Lung (tissue), 12 donors: Measurements from ENCODE around the gene LURAP1L. TPM values are rescaled to one million over a fixed set of nuclear protein-coding genes. Genes with fewer than 3 reads are reported as not detected.

Experiments used
- ATAC-seq: fragments of 200-7000 bp; cut with Tn5 transposase; one replicate; pipeline ENCODE4 v1.9.1; 2020; ENCODE audit warnings: moderate number of reproducible peaks; ENCODE audit not compliant: insufficient read depth, low FRiP score
- DNase-seq, 3 donors: peaks; one replicate each; pipeline ENCODE4 v3.0.0-alpha.2; 2013 to 2017
- H3K27ac ChIP-seq, 2 donors: one replicate each; pipeline ENCODE4 v1.5.1; 2013; ENCODE audit warnings: mild to moderate bottlenecking in 2 of 2, moderate library complexity in 2 of 2, control low read depth in 1 of 2, inconsistent platforms in 1 of 2, low read depth in 1 of 2, low read length in 1 of 2
- H3K27me3 ChIP-seq, 3 donors: one replicate each; pipeline ENCODE4 v1.5.1; 2013; ENCODE audit warnings: low read length in 2 of 3; ENCODE audit not compliant: control insufficient read depth in 3 of 3, insufficient read depth in 3 of 3
- H3K36me3 ChIP-seq, 4 donors: one replicate each; pipeline ENCODE4 v1.5.1; 2013; ENCODE audit warnings: low read length in 4 of 4, mild to moderate bottlenecking in 1 of 4, moderate library complexity in 1 of 4; ENCODE audit not compliant: control insufficient read depth in 4 of 4, insufficient read depth in 4 of 4
- H3K4me1 ChIP-seq, 5 donors: one replicate each; pipeline ENCODE4 v1.5.1; 2013; ENCODE audit warnings: low read length in 5 of 5, mild to moderate bottlenecking in 2 of 5, moderate library complexity in 1 of 5; ENCODE audit not compliant: control insufficient read depth in 5 of 5, insufficient read depth in 5 of 5
- H3K4me3 ChIP-seq: one replicate; pipeline ENCODE4 v1.5.1; 2013; ENCODE audit warnings: mild to moderate bottlenecking, control low read depth, moderate library complexity
- H3K9ac ChIP-seq, 2 donors: one replicate each; pipeline ENCODE4 v1.5.1; 2013; ENCODE audit warnings: low read length in 2 of 2, control low read depth in 1 of 2; ENCODE audit not compliant: insufficient read depth in 1 of 2
- H3K9me3 ChIP-seq, 4 donors: one replicate each; pipeline ENCODE4 v1.5.1; 2013; ENCODE audit warnings: low read length in 3 of 4, mild to moderate bottlenecking in 1 of 4, moderate library complexity in 1 of 4; ENCODE audit not compliant: control insufficient read depth in 4 of 4, insufficient read depth in 3 of 4
- WGBS, 2 donors: extraction: QIAGEN DNeasy Blood & Tissue Kit; methylation state at CpG; one replicate each; pipeline ENCODE4 v1.1.7; 2013; 5-methylcytosine and 5-hydroxymethylcytosine counted together
- polyA plus RNA-seq, 2 donors: library from polyadenylated mRNA; stranded (reverse); fragments of 200-250 nt; gene quantifications; one replicate each; pipeline ENCODE4 v1.2.1, GENCODE V29; 2013
- total RNA-seq, 2 donors: library from RNA; depleted of rRNA in 1 of 2; stranded (reverse); fragments of >200 nt in 1 of 2; gene quantifications; one replicate each; pipeline ENCODE4 v1.2.1, GENCODE V29; 2014 to 2021
- TF ChIP-seq, protein P1 (sequence below): IDR thresholded peaks from 2 replicates; pipeline ENCODE4 v1.5.1; 2012; ENCODE audit warnings: mild to moderate bottlenecking; ENCODE audit errors: control extremely low read depth, extremely low read depth
- donor health status: control.
- donor health status: control.
- donor health status: Bipolar disorder and iron deficiency.
- donor health status: healthy.
- donor health status: DM: yes; HTN: yes; CAD: no.

LURAP1L gene
- total and polyA plus RNA-seq, 4 donors, result 24.9 to 104 (median 30.1) TPM

DNA sequence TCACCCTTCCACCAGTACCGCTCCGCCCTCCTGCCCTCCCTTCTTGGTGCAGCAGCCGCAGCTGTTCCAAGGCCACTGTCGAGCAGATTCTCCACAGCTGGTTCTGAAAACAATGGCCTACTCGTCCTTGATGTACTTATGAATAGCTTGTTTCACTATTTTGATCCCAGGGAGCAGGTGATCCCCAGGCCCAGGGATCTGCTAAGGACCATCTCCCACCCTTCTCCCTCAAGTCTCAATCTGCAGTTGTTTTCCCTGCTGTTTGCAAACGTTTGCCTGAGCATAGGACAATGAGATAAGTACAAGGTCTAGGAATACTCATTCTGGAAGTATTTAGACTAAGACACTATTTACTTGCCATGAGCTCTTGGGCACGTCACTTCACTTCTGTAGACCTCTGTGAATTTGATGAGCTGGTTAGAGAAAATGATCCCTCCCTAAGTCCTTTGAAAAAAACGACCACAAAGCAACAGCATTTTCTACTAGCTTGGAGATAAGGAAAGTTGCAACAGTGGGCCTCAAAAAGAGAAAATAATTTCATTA lies 1.8 kb downstream of the LURAP1L start:
- TF ChIP-seq, protein P1, sequence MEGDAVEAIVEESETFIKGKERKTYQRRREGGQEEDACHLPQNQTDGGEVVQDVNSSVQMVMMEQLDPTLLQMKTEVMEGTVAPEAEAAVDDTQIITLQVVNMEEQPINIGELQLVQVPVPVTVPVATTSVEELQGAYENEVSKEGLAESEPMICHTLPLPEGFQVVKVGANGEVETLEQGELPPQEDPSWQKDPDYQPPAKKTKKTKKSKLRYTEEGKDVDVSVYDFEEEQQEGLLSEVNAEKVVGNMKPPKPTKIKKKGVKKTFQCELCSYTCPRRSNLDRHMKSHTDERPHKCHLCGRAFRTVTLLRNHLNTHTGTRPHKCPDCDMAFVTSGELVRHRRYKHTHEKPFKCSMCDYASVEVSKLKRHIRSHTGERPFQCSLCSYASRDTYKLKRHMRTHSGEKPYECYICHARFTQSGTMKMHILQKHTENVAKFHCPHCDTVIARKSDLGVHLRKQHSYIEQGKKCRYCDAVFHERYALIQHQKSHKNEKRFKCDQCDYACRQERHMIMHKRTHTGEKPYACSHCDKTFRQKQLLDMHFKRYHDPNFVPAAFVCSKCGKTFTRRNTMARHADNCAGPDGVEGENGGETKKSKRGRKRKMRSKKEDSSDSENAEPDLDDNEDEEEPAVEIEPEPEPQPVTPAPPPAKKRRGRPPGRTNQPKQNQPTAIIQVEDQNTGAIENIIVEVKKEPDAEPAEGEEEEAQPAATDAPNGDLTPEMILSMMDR, result no peak
- Histone ChIP-seq H3K9ac (peak overlapping the region; percentile 74 to 99), H3K4me1 (peaks cover 0 to 46% (median 2%) of the 10 kb centered on the region in 5 donors), H3K36me3 (peaks cover 0 to 47% (median 18%) of the 10 kb centered on the region in 4 donors), H3K27me3 (no peaks in the 10 kb centered on the region), H3K4me3 (peak overlapping the region; percentile 74), H3K9me3 (peaks cover 0 to 2% (median 0%) of the 10 kb centered on the region in 4 donors), H3K27ac (peak overlapping the region; percentile 41 to 94)
- DNase-seq (peak; percentile 93 to 98 (median 96)), ATAC-seq (no peak)
- 11% methylated on average over 8 of the region's 8 CpGs for WGBS, 2 donors

DNA sequence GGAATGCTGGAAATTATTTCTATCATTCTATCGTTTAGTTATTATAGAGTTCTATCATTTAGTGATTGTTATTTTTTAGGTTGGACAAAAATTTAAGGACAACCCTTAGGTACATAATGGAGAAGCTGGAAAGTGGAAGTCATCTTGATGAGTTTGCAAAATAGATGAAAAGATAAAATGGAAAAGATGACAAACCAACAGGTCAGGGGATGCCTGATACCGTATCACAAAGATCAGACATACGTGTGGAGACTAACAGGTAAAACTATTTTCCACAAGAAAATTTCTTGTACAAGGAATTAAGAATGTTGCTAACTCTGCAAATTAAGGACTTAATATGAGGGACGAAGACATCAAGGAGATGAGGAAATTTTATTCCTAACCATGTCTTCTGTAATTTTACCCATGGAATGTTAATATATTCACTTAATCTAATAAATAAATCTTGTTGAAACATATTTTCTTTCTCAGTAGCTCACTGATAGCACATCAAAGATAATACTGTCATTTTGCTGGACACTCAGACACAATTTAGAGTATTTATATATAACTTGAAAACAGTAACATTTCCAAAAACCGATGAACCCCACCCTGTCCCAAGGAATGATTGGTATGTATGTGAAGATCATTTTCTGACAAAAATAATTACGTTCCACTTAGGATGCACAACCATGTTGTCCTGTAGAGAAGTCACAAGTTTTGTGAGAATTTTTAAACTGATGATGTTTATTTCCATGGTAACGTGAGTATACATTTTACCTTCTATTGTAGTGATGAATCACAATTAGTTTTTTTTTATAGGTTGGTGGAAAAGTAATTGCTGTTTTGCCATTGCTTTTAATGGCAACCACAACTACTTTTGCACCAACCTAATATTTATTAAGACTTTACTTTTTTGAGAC lies 2.6 kb downstream of the LURAP1L start:
- H3K9me3 ChIP-seq, result peaks cover 0 to 6% (median 0%) of the 10 kb centered on the region in 4 donors
- H3K4me1 ChIP-seq, result peaks cover 0 to 40% (median 2%) of the 10 kb centered on the region in 5 donors
- peak in 1 of 3 donors; percentile 54 for DNase-seq
- H3K27ac ChIP-seq, result peak overlapping the region in 1 of 2 donors; percentile 41
- ATAC-seq, result no peak
- peaks cover 0 to 50% (median 20%) of the 10 kb centered on the region in 4 donors for H3K36me3 ChIP-seq
- TF ChIP-seq, protein P1, result no peak
- peak overlapping the region in 1 of 2 donors; percentile 99 for H3K9ac ChIP-seq
- H3K4me3 ChIP-seq, result no peak overlapping the region
- 50 to 71% methylated on average over 7 of the region's 7 CpGs for WGBS, 2 donors
- H3K27me3 ChIP-seq, result no peaks in the 10 kb centered on the region

DNA sequence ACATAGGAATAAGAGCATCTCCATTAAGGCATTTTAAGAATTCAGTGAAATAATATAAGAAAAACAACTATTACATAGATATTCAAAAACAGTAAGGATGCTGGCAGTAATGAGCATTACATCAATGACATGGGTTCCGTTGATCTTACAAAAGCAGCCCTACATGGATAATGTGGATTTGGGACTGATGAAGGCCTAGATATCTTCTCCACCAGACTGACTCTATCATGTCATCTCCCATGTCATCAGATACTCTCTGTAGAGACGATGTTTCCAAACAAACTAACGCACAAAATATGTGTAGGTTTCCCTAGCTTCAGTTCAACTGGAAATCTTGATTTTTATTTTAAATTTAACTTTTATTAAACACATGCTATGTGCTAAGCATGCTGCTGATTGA lies 3.6 kb downstream of the LURAP1L start:
- H3K4me1 ChIP-seq, result peaks cover 0 to 30% (median 2%) of the 10 kb centered on the region in 5 donors
- TF ChIP-seq, protein P1, result no peak
- peaks cover 0 to 7% (median 0%) of the 10 kb centered on the region in 4 donors for H3K9me3 ChIP-seq
- DNase-seq (peak in 1 of 3 donors; percentile 45), ATAC-seq (no peak)
- peaks cover 0 to 50% (median 20%) of the 10 kb centered on the region in 4 donors for H3K36me3 ChIP-seq
- peak overlapping the region in 1 of 2 donors; percentile 99 for H3K9ac ChIP-seq
- H3K4me3 ChIP-seq, result no peak overlapping the region
- no peaks in the 10 kb centered on the region for H3K27me3 ChIP-seq
- 78 to 83% methylated on average over 3 of the region's 3 CpGs for WGBS, 2 donors
- peak overlapping the region in 1 of 2 donors; percentile 17 for H3K27ac ChIP-seq
